ENCODE measurements around the gene FADS6.

FADS6 gene

GRCh38 chr17:74836191-74836590 lies 57.2 kb downstream of the FADS6 start:
- Histone ChIP-seq H3K4me3 (ENCODE audit: low read length) (no peak overlapping the region), H3K9me3 (ENCODE audit: control insufficient read depth, low read length) (no peaks in the 10 kb centered on the region), H3K9ac (ENCODE audit: low read length) (no peak overlapping the region), H3K36me3 (ENCODE audit: control insufficient read depth, insufficient read depth, low read length) (no peaks in the 10 kb centered on the region), H3K4me1 (ENCODE audit: control insufficient read depth, insufficient read depth, low read length) (peaks cover 5% of the 10 kb centered on the region), H3K27me3 (ENCODE audit: control insufficient read depth, insufficient read depth, low read length) (peaks cover 3% of the 10 kb centered on the region)

- H3K36me3 ChIP-seq (ENCODE audit: control insufficient read depth, insufficient read depth, low read length): peaks cover 4% of the 10 kb centered on the region
- H3K4me3 ChIP-seq (ENCODE audit: low read length): no peak overlapping the region
- H3K27me3 ChIP-seq (ENCODE audit: control insufficient read depth, insufficient read depth, low read length): no peaks in the 10 kb centered on the region
- no peak overlapping the region for H3K9ac ChIP-seq (ENCODE audit: low read length)
- no peaks in the 10 kb centered on the region for H3K9me3 ChIP-seq (ENCODE audit: control insufficient read depth, low read length)
- H3K4me1 ChIP-seq (ENCODE audit: control insufficient read depth, insufficient read depth, low read length): no peaks in the 10 kb centered on the region
Observed at GRCh38 chr17:74833501-74834377, 59.7 kb downstream of the FADS6 start.

- Histone ChIP-seq H3K9me3 (ENCODE audit: control insufficient read depth, low read length) (no peaks in the 10 kb centered on the region), H3K27me3 (ENCODE audit: control insufficient read depth, insufficient read depth, low read length) (no peaks in the 10 kb centered on the region), H3K9ac (ENCODE audit: low read length) (no peak overlapping the region), H3K4me3 (ENCODE audit: low read length) (no peak overlapping the region), H3K4me1 (ENCODE audit: control insufficient read depth, insufficient read depth, low read length) (no peaks in the 10 kb centered on the region), H3K36me3 (ENCODE audit: control insufficient read depth, insufficient read depth, low read length) (peaks cover 4% of the 10 kb centered on the region)
Observed at GRCh38 chr17:74832421-74832820, 61.0 kb downstream of the FADS6 start.

GRCh38 chr17:74831444-74832146 lies 61.8 kb downstream of the FADS6 start:
- H3K9me3 ChIP-seq (ENCODE audit: control insufficient read depth, low read length): no peaks in the 10 kb centered on the region
- H3K27me3 ChIP-seq (ENCODE audit: control insufficient read depth, insufficient read depth, low read length): no peaks in the 10 kb centered on the region
- no peaks in the 10 kb centered on the region for H3K4me1 ChIP-seq (ENCODE audit: control insufficient read depth, insufficient read depth, low read length)
- peaks cover 4% of the 10 kb centered on the region for H3K36me3 ChIP-seq (ENCODE audit: control insufficient read depth, insufficient read depth, low read length)
- H3K4me3 ChIP-seq (ENCODE audit: low read length): no peak overlapping the region
- H3K9ac ChIP-seq (ENCODE audit: low read length): no peak overlapping the region

GRCh38 chr17:74830861-74831260 lies 62.6 kb downstream of the FADS6 start:
- H3K27me3 ChIP-seq (ENCODE audit: control insufficient read depth, insufficient read depth, low read length): no peaks in the 10 kb centered on the region
- no peaks in the 10 kb centered on the region for H3K4me1 ChIP-seq (ENCODE audit: control insufficient read depth, insufficient read depth, low read length)
- H3K4me3 ChIP-seq (ENCODE audit: low read length): no peak overlapping the region
- peaks cover 4% of the 10 kb centered on the region for H3K36me3 ChIP-seq (ENCODE audit: control insufficient read depth, insufficient read depth, low read length)
- no peak overlapping the region for H3K9ac ChIP-seq (ENCODE audit: low read length)
- no peaks in the 10 kb centered on the region for H3K9me3 ChIP-seq (ENCODE audit: control insufficient read depth, low read length)

GRCh38 chr17:74827800-74828199 lies 65.6 kb downstream of the FADS6 start:
- H3K27me3 ChIP-seq (ENCODE audit: control insufficient read depth, insufficient read depth, low read length): no peaks in the 10 kb centered on the region
- no peaks in the 10 kb centered on the region for H3K4me1 ChIP-seq (ENCODE audit: control insufficient read depth, insufficient read depth, low read length)
- H3K4me3 ChIP-seq (ENCODE audit: low read length): no peak overlapping the region
- peaks cover 4% of the 10 kb centered on the region for H3K36me3 ChIP-seq (ENCODE audit: control insufficient read depth, insufficient read depth, low read length)
- H3K9me3 ChIP-seq (ENCODE audit: control insufficient read depth, low read length): no peaks in the 10 kb centered on the region
- no peak overlapping the region for H3K9ac ChIP-seq (ENCODE audit: low read length)
